Neural crest cell (in vitro differentiated cells): ENCODE data around the gene CPNE2. TPM values are rescaled to one million over a fixed set of nuclear protein-coding genes. Genes with fewer than 3 reads are reported as not detected.

Experiments used
- DNase-seq: peaks from one replicate; pipeline ENCODE4 v3.0.0; 2021; ENCODE audit warnings: low read depth, mixed read lengths, low spot score
- H3K27ac Mint-ChIP-seq: one replicate; pipeline ENCODE4 v1.8.0; 2021; ENCODE audit warnings: mild to moderate bottlenecking, mixed read lengths; ENCODE audit not compliant: unreplicated experiment
- H3K27me3 Mint-ChIP-seq: 2 replicates; pipeline ENCODE4 v1.8.0; 2021; ENCODE audit warnings: low read depth, mild to moderate bottlenecking, mixed read lengths
- H3K36me3 Mint-ChIP-seq: 2 replicates; pipeline ENCODE4 v1.8.0; 2021; ENCODE audit warnings: low read depth, mild to moderate bottlenecking, mixed read lengths
- H3K4me1 Mint-ChIP-seq: 2 replicates; pipeline ENCODE4 v1.8.0; 2021; ENCODE audit warnings: mixed read lengths
- H3K4me3 Mint-ChIP-seq: one replicate; pipeline ENCODE4 v1.8.0; 2021; ENCODE audit warnings: mild to moderate bottlenecking, mixed read lengths
- H3K9me3 Mint-ChIP-seq: 2 replicates; pipeline ENCODE4 v1.8.0; 2021; ENCODE audit warnings: mixed read lengths
- total RNA-seq: library from RNA; stranded (reverse); gene quantifications from 2 replicates; pipeline ENCODE4 v1.2.1, GENCODE V29; 2021
- TF ChIP-seq, protein P1 (sequence below): fragments of 200-600 bp; sonication (generic); conservative IDR thresholded peaks from 2 replicates; pipeline ENCODE4 v1.5.0; 2021; ENCODE audit warnings: antibody characterized with exemption, mild to moderate bottlenecking

Gene CPNE2
- total RNA-seq, 1 donor from 2014 or later, result 33.1 TPM

DNA sequence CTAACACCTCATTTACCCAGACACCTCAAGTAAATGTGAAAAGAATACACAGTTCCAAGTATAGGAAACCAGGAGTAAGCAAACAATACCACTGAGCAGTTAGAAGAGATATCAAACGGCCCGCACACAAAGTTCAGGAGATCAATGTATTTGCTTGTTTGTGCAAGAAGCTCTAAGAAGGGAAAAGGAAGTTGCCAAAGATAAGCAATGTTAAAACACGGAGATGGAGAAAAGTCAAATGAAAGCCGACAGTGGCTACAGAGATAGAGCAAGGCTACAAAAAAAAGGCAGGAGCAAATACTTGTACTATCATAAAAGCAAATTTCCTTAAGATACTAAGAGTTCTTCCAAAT is 63.9 kb downstream of the CPNE2 start:
- Mint-ChIP-seq H3K9me3 (no peaks in the 10 kb centered on the region), H3K4me1 (no peaks in the 10 kb centered on the region), H3K4me3 (no peak overlapping the region), H3K27ac (no peak overlapping the region), H3K27me3 (no peaks in the 10 kb centered on the region), H3K36me3 (peaks cover 23% of the 10 kb centered on the region)
- TF ChIP-seq, protein P1, sequence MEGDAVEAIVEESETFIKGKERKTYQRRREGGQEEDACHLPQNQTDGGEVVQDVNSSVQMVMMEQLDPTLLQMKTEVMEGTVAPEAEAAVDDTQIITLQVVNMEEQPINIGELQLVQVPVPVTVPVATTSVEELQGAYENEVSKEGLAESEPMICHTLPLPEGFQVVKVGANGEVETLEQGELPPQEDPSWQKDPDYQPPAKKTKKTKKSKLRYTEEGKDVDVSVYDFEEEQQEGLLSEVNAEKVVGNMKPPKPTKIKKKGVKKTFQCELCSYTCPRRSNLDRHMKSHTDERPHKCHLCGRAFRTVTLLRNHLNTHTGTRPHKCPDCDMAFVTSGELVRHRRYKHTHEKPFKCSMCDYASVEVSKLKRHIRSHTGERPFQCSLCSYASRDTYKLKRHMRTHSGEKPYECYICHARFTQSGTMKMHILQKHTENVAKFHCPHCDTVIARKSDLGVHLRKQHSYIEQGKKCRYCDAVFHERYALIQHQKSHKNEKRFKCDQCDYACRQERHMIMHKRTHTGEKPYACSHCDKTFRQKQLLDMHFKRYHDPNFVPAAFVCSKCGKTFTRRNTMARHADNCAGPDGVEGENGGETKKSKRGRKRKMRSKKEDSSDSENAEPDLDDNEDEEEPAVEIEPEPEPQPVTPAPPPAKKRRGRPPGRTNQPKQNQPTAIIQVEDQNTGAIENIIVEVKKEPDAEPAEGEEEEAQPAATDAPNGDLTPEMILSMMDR, result no peak
- DNase-seq, result no peak

DNA sequence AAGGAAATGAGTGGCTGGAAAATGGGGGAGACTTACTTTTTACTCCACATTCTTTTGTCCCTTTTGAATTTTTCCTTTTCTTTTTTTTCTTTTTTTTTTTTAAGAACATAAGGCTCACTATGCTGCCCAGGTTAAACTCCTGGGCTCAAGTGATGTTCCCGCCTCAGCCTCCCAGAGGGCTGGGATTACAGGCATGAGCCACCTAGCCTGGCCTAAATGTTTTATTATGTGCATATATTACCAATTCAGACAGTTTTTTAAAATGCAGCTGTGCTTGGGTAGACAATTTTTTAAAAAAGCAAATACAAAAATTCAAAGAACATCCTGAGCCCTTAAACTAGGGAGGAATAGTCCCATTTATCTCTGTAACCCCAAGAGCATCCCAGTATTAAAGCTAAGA is 65.2 kb downstream of the CPNE2 start:
- Mint-ChIP-seq H3K4me1 (no peaks in the 10 kb centered on the region), H3K9me3 (no peaks in the 10 kb centered on the region), H3K4me3 (no peak overlapping the region), H3K27me3 (no peaks in the 10 kb centered on the region), H3K27ac (no peak overlapping the region), H3K36me3 (peaks cover 23% of the 10 kb centered on the region)
- TF ChIP-seq, protein P1, result no peak
- no peak for DNase-seq

DNA sequence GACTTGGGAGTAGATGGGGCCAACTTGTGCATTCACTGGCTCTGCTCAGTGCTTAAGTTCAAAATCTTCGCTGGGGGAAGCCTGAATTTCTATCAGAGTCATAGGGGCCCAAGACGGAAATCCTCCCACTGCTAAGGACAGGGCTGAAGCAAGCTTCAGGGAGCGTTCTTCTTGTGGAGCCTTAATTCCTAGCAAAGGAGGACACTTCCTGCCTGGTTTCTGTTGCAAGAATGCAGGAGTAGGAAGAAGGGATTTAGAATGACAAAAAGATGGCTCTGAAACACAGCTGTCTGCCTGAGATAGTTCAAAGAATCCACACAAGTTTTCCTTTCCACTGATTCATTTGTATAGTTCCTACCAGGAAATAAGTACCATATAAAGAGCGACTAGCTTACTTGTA is 67.1 kb downstream of the CPNE2 start:
- H3K27me3 Mint-ChIP-seq, result no peaks in the 10 kb centered on the region
- H3K4me3 Mint-ChIP-seq, result no peak overlapping the region
- peaks cover 22% of the 10 kb centered on the region for H3K36me3 Mint-ChIP-seq
- no peak overlapping the region for H3K27ac Mint-ChIP-seq
- no peak for DNase-seq
- no peaks in the 10 kb centered on the region for H3K9me3 Mint-ChIP-seq
- TF ChIP-seq, protein P1, result no peak
- no peaks in the 10 kb centered on the region for H3K4me1 Mint-ChIP-seq

DNA sequence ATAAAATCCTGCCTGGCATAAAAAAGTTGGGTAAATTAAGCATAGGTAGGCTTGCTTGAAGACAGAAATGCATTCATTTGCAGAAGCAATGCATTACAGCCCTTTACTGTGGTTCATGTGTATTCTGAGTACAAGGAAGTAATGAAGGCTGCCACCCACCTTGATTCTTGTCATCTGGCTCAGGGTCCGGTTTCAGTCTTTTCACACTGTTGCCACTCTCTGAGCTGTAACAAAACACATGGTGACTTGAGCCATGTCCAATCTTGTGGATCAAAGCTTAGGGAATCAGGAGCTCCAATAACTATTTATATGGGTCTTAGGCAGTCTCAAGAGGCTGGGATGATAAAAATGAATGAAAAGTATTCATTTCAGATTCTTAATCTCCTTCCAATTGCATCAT is 71.5 kb downstream of the CPNE2 start:
- H3K27me3 Mint-ChIP-seq, result no peaks in the 10 kb centered on the region

DNA sequence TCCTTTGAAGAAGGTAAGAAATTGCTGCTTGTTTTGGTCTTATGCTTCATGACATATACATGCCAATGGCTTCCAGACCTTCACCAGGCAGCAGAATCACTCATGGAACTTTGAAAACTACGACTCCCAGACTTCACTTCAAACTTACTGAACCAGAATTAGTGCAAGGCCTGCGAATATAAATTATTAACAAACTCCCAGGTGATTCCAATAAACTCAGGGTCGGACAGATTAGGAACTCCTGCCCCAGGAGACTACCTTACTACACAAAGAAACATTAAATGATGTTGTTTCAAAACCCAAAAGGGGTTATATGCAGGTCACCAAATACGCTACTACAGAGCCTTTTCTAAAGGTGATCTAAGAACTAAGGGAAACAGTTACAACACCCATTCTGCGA is 73.1 kb downstream of the CPNE2 start:
- Mint-ChIP-seq H3K36me3 (peaks cover 11% of the 10 kb centered on the region), H3K4me3 (no peak overlapping the region), H3K4me1 (peaks cover 16% of the 10 kb centered on the region), H3K27me3 (no peaks in the 10 kb centered on the region), H3K9me3 (no peaks in the 10 kb centered on the region), H3K27ac (no peak overlapping the region)
- no peak for DNase-seq
- TF ChIP-seq, protein P1, result no peak

More for the DNA sequence above, 71.5 kb downstream of the CPNE2 start:
- Mint-ChIP-seq H3K4me1 (peaks cover 5% of the 10 kb centered on the region), H3K9me3 (no peaks in the 10 kb centered on the region), H3K36me3 (peaks cover 19% of the 10 kb centered on the region), H3K4me3 (no peak overlapping the region), H3K27ac (no peak overlapping the region)
- DNase-seq, result no peak
- TF ChIP-seq, protein P1, result no peak

DNA sequence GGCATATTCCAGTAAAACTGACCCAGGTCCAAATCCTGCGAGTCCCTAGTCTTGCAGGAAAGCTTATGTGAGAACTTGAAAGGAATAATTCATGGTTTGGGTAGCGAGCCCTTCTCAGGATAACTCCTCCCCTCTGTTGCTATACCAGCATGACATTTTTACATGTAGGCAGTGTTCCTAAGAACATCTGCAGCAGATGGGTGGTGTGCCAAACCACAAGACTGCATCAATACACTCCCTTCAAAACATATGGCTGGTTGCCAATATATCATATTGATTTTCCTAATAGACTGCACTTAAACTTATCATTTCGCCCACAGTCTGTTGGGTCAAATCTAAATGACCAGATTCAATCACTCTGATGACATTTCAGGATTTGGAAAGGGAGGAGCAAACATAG is 73.6 kb downstream of the CPNE2 start:
- H3K4me3 Mint-ChIP-seq, result no peak overlapping the region
- TF ChIP-seq, protein P1, result no peak
- no peaks in the 10 kb centered on the region for H3K27me3 Mint-ChIP-seq
- H3K36me3 Mint-ChIP-seq, result peaks cover 9% of the 10 kb centered on the region
- no peak for DNase-seq
- H3K4me1 Mint-ChIP-seq, result peaks cover 16% of the 10 kb centered on the region
- H3K27ac Mint-ChIP-seq, result no peak overlapping the region
- no peaks in the 10 kb centered on the region for H3K9me3 Mint-ChIP-seq
